ENCODE data around the gene NEUROD1.

The NEUROD1 gene

GRCh38 chr2:181678861-181679543, 1.3 kb downstream of the NEUROD1 start:
- no peak overlapping the region for H3K27ac ChIP-seq (ENCODE audit: low read depth, low read length, severe bottlenecking)
- no peaks in the 10 kb centered on the region for H3K36me3 ChIP-seq (ENCODE audit: control insufficient read depth, insufficient read depth, low read length)
- H3K9me3 ChIP-seq (ENCODE audit: control insufficient read depth, low read length): no peaks in the 10 kb centered on the region
- H3K4me3 ChIP-seq (ENCODE audit: extremely low read depth, insufficient read depth, low read length, poor library complexity, severe bottlenecking): no peak overlapping the region
- peaks cover 8% of the 10 kb centered on the region for H3K4me1 ChIP-seq (ENCODE audit: control insufficient read depth, insufficient read depth, low read length, poor library complexity, severe bottlenecking)
- WGBS, 2 experiments (ENCODE audit: insufficient coverage in 2 of 2): 55% methylated on average over 7 to 13 of the region's 18 CpGs

GRCh38 chr2:181677912-181678586, 2.3 kb downstream of the NEUROD1 start:
- no peak overlapping the region for H3K4me3 ChIP-seq (ENCODE audit: extremely low read depth, insufficient read depth, low read length, poor library complexity, severe bottlenecking)
- 15 to 18% methylated on average over 35 to 39 of the region's 41 CpGs for WGBS, 2 experiments (ENCODE audit: insufficient coverage in 2 of 2)
- peaks cover under 1% of the 10 kb centered on the region for H3K4me1 ChIP-seq (ENCODE audit: control insufficient read depth, insufficient read depth, low read length, poor library complexity, severe bottlenecking)
- H3K9me3 ChIP-seq (ENCODE audit: control insufficient read depth, low read length): no peaks in the 10 kb centered on the region
- H3K36me3 ChIP-seq (ENCODE audit: control insufficient read depth, insufficient read depth, low read length): no peaks in the 10 kb centered on the region
- no peak overlapping the region for H3K27ac ChIP-seq (ENCODE audit: low read depth, low read length, severe bottlenecking)

- no peaks in the 10 kb centered on the region for H3K9me3 ChIP-seq (ENCODE audit: control insufficient read depth, low read length)
- WGBS, 2 experiments (ENCODE audit: insufficient coverage in 2 of 2): 0 to 10% methylated on average over 1 of the region's 4 CpGs
- H3K36me3 ChIP-seq (ENCODE audit: control insufficient read depth, insufficient read depth, low read length): no peaks in the 10 kb centered on the region
- H3K4me1 ChIP-seq (ENCODE audit: control insufficient read depth, insufficient read depth, low read length, poor library complexity, severe bottlenecking): no peaks in the 10 kb centered on the region
- H3K4me3 ChIP-seq (ENCODE audit: extremely low read depth, insufficient read depth, low read length, poor library complexity, severe bottlenecking): no peak overlapping the region
- H3K27ac ChIP-seq (ENCODE audit: low read depth, low read length, severe bottlenecking): no peak overlapping the region
Measured at GRCh38 chr2:181675254-181675653, 5.1 kb downstream of the NEUROD1 start.

DNA sequence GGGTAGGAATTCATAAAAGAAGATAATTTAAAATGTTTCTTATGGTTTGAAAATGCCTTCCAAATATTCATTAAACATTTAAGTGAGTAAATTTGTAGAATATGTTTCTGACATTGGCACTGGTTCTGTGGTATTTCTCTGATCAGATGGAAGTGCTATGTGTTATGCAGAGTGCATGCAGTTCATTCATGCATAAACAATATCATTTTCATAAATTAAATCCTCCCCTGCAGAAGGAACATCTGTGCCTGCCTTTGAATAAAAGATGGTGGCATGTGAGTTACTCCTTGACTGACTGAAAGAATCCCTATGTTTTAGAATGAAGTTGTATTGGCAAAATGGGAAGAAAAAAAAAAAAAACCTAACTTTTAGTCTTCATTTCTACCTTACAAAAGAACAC, 5.9 kb downstream of the NEUROD1 start:
- Histone ChIP-seq H3K4me3 (ENCODE audit: extremely low read depth, insufficient read depth, low read length, poor library complexity, severe bottlenecking) (no peak overlapping the region), H3K27ac (ENCODE audit: low read depth, low read length, severe bottlenecking) (no peak overlapping the region), H3K36me3 (ENCODE audit: control insufficient read depth, insufficient read depth, low read length) (no peaks in the 10 kb centered on the region), H3K4me1 (ENCODE audit: control insufficient read depth, insufficient read depth, low read length, poor library complexity, severe bottlenecking) (no peaks in the 10 kb centered on the region), H3K9me3 (ENCODE audit: control insufficient read depth, low read length) (no peaks in the 10 kb centered on the region)

- Histone ChIP-seq H3K9me3 (ENCODE audit: control insufficient read depth, low read length) (no peaks in the 10 kb centered on the region), H3K4me1 (ENCODE audit: control insufficient read depth, insufficient read depth, low read length, poor library complexity, severe bottlenecking) (no peaks in the 10 kb centered on the region), H3K4me3 (ENCODE audit: extremely low read depth, insufficient read depth, low read length, poor library complexity, severe bottlenecking) (no peak overlapping the region), H3K27ac (ENCODE audit: low read depth, low read length, severe bottlenecking) (no peak overlapping the region), H3K36me3 (ENCODE audit: control insufficient read depth, insufficient read depth, low read length) (no peaks in the 10 kb centered on the region)
- WGBS, 2 experiments (ENCODE audit: insufficient coverage in 2 of 2): 42 to 81% methylated on average over 2 of the region's 2 CpGs
Measured at GRCh38 chr2:181673173-181673572, 7.1 kb downstream of the NEUROD1 start.

GRCh38 chr2:181672255-181673008, 7.9 kb downstream of the NEUROD1 start:
- no peaks in the 10 kb centered on the region for H3K9me3 ChIP-seq (ENCODE audit: control insufficient read depth, low read length)
- H3K27ac ChIP-seq (ENCODE audit: low read depth, low read length, severe bottlenecking): no peak overlapping the region
- no peaks in the 10 kb centered on the region for H3K36me3 ChIP-seq (ENCODE audit: control insufficient read depth, insufficient read depth, low read length)
- no peaks in the 10 kb centered on the region for H3K4me1 ChIP-seq (ENCODE audit: control insufficient read depth, insufficient read depth, low read length, poor library complexity, severe bottlenecking)
- no peak overlapping the region for H3K4me3 ChIP-seq (ENCODE audit: extremely low read depth, insufficient read depth, low read length, poor library complexity, severe bottlenecking)

GRCh38 chr2:181670632-181671031, 9.7 kb downstream of the NEUROD1 start:
- WGBS, 2 experiments (ENCODE audit: insufficient coverage in 2 of 2): no CpG with 5 or more reads among the region's 1 CpG
- Histone ChIP-seq H3K4me3 (ENCODE audit: extremely low read depth, insufficient read depth, low read length, poor library complexity, severe bottlenecking) (no peak overlapping the region), H3K27ac (ENCODE audit: low read depth, low read length, severe bottlenecking) (no peak overlapping the region), H3K36me3 (ENCODE audit: control insufficient read depth, insufficient read depth, low read length) (no peaks in the 10 kb centered on the region), H3K9me3 (ENCODE audit: control insufficient read depth, low read length) (peaks cover 6% of the 10 kb centered on the region), H3K4me1 (ENCODE audit: control insufficient read depth, insufficient read depth, low read length, poor library complexity, severe bottlenecking) (no peaks in the 10 kb centered on the region)

DNA sequence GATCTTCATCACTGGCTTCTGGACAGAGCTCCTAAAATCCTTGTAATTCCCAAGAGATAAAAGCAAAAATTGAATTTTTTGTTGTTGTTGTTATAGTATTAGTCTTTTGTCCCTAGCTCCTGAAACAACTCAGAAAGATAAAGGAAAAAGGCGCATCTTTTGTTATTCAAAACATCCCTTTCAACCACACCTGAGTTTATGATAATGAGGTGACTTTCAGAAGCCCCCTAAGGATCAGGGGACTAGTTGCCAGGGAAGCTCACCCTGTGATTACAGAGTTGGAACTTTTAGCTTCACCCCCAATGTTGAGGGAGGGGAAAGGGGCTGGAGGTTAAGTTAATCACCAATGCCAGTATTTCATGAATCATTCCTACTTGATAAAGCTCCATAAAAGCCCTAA, 13.1 kb downstream of the NEUROD1 start:
- Histone ChIP-seq H3K4me3 (ENCODE audit: extremely low read depth, insufficient read depth, low read length, poor library complexity, severe bottlenecking) (no peak overlapping the region), H3K9me3 (ENCODE audit: control insufficient read depth, low read length) (peaks cover 9% of the 10 kb centered on the region), H3K4me1 (ENCODE audit: control insufficient read depth, insufficient read depth, low read length, poor library complexity, severe bottlenecking) (no peaks in the 10 kb centered on the region), H3K27ac (ENCODE audit: low read depth, low read length, severe bottlenecking) (no peak overlapping the region), H3K36me3 (ENCODE audit: control insufficient read depth, insufficient read depth, low read length) (no peaks in the 10 kb centered on the region)
- no CpG with 5 or more reads among the region's 1 CpG for WGBS, 2 experiments (ENCODE audit: insufficient coverage in 2 of 2)

- no peaks in the 10 kb centered on the region for H3K36me3 ChIP-seq (ENCODE audit: control insufficient read depth, insufficient read depth, low read length)
- H3K27ac ChIP-seq (ENCODE audit: low read depth, low read length, severe bottlenecking): no peak overlapping the region
- H3K4me1 ChIP-seq (ENCODE audit: control insufficient read depth, insufficient read depth, low read length, poor library complexity, severe bottlenecking): no peaks in the 10 kb centered on the region
- no peak overlapping the region for H3K4me3 ChIP-seq (ENCODE audit: extremely low read depth, insufficient read depth, low read length, poor library complexity, severe bottlenecking)
- WGBS, 2 experiments (ENCODE audit: insufficient coverage in 2 of 2): 90% methylated on average over 2 of the region's 2 CpGs; no CpG with 5 or more reads in 1 of the 2 experiments
- H3K9me3 ChIP-seq (ENCODE audit: control insufficient read depth, low read length): peaks cover 9% of the 10 kb centered on the region
Measured at GRCh38 chr2:181662287-181662686, 18.0 kb downstream of the NEUROD1 start.

- H3K4me3 ChIP-seq (ENCODE audit: extremely low read depth, insufficient read depth, low read length, poor library complexity, severe bottlenecking): no peak overlapping the region
Measured at GRCh38 chr2:181660181-181660580, 20.1 kb downstream of the NEUROD1 start.

DNA sequence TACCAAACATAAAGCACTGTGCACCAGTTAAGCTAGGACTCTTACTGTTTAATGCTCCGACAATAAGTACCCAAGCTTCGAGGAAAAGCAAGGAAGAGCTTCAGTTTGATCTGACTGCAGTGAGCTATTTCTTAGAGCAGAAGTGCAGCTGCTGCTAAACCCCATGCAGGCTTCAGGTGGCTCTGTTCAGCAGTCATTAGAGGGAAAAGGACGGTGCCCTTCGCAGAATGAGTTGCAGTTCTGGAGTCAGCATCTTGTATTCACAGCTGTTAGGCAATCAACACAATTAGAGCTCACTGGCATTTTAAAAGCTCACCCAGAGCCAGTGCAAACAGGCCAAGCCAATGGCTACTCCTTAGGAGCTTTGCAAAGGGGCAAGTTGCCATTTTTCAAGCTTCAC, 21.9 kb downstream of the NEUROD1 start:
- H3K4me3 ChIP-seq (ENCODE audit: extremely low read depth, insufficient read depth, low read length, poor library complexity, severe bottlenecking): no peak overlapping the region

More at GRCh38 chr2:181660181-181660580, 20.1 kb downstream of the NEUROD1 start:
- H3K4me1 ChIP-seq (ENCODE audit: control insufficient read depth, insufficient read depth, low read length, poor library complexity, severe bottlenecking): no peaks in the 10 kb centered on the region
- no peaks in the 10 kb centered on the region for H3K36me3 ChIP-seq (ENCODE audit: control insufficient read depth, insufficient read depth, low read length)
- H3K9me3 ChIP-seq (ENCODE audit: control insufficient read depth, low read length): no peaks in the 10 kb centered on the region
- WGBS, 2 experiments (ENCODE audit: insufficient coverage in 2 of 2): 74 to 83% methylated on average over 1 to 2 of the region's 3 CpGs
- no peak overlapping the region for H3K27ac ChIP-seq (ENCODE audit: low read depth, low read length, severe bottlenecking)

More for the DNA sequence above, 21.9 kb downstream of the NEUROD1 start:
- no peak overlapping the region for H3K27ac ChIP-seq (ENCODE audit: low read depth, low read length, severe bottlenecking)
- 18 to 44% methylated on average over 3 to 4 of the region's 4 CpGs for WGBS, 2 experiments (ENCODE audit: insufficient coverage in 2 of 2)
- no peaks in the 10 kb centered on the region for H3K4me1 ChIP-seq (ENCODE audit: control insufficient read depth, insufficient read depth, low read length, poor library complexity, severe bottlenecking)
- no peaks in the 10 kb centered on the region for H3K9me3 ChIP-seq (ENCODE audit: control insufficient read depth, low read length)
- no peaks in the 10 kb centered on the region for H3K36me3 ChIP-seq (ENCODE audit: control insufficient read depth, insufficient read depth, low read length)

All from mesodermal cell (in vitro differentiated cells).